ENCODE data around the gene MTA1. TPM values are rescaled to one million over a fixed set of nuclear protein-coding genes. Genes with fewer than 3 reads are reported as not detected.

The MTA1 gene
- total RNA-seq, 1 donor from 2014 or later, result 172 TPM

DNA sequence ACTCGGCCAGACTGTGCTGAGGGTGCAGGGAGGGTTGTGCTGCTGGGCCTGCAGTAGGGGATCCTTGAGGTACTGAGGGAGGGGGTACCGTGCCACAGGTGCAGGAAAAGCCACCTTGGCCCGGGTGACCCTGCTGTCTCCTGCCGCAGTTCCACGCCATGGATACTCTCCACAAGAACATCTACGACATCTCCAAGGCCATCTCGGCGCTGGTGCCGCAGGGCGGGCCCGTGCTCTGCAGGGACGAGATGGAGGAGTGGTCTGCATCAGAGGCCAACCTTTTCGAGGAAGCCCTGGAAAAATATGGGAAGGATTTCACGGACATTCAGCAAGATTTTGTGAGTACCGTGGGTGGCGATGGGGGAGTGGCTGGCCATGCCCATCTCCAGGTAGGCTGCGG is 41.0 kb downstream of the MTA1 start:
- no peak for DNase-seq (ENCODE audit: low spot score)
- no peaks in the 10 kb centered on the region for H3K9me3 Mint-ChIP-seq
- H3K27ac Mint-ChIP-seq, result no peak overlapping the region
- intact Hi-C loops (cut with micrococcal nuclease), result no loop called here
- H3K4me1 Mint-ChIP-seq (ENCODE audit: low read depth), result no peaks in the 10 kb centered on the region
- H3K27me3 Mint-ChIP-seq (ENCODE audit: low read depth), result no peaks in the 10 kb centered on the region
- no peak overlapping the region for H3K4me3 Mint-ChIP-seq (ENCODE audit: low read depth)
- H3K36me3 Mint-ChIP-seq (ENCODE audit: low read depth), result peaks cover 9% of the 10 kb centered on the region

DNA sequence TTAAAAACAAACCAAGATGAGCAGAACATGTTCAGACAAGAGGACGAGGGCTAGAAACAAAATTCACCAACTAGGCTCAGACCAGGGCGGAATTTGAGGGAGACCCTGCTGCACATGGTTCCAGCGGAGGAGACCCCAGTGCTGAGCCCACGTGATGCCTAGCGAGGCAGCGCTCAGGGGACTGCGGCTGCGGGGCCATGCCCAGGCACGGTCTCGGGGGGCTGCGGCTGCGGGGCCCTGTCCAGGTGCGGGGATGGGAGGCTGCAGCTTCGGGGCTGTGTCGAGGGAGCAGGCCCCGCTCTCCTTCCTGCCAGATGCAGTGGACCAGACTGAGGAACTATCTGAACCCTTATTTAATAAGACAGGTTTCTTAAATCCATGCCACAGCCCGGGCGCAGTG is 42.3 kb downstream of the MTA1 start:
- intact Hi-C loops (cut with micrococcal nuclease), result no loop called here
- Mint-ChIP-seq H3K27ac (no peak overlapping the region), H3K36me3 (ENCODE audit: low read depth) (peaks cover 6% of the 10 kb centered on the region), H3K4me1 (ENCODE audit: low read depth) (no peaks in the 10 kb centered on the region), H3K9me3 (no peaks in the 10 kb centered on the region), H3K4me3 (ENCODE audit: low read depth) (no peak overlapping the region), H3K27me3 (ENCODE audit: low read depth) (no peaks in the 10 kb centered on the region)
- no peak for DNase-seq (ENCODE audit: low spot score)

DNA sequence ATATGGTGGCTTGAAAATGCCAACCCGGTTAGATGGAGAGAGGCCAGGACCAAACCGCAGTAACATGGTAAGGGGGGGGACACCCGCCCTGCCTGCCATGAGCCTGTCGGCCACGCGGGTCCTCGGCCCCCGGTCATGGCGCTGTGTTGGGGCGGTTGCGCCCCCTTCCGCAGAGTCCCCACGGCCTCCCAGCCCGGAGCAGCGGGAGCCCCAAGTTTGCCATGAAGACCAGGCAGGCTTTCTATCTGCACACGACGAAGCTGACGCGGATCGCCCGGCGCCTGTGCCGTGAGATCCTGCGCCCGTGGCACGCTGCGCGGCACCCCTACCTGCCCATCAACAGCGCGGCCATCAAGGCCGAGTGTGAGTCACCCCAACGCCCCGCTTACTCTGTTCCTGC is 44.9 kb downstream of the MTA1 start:
- no peak overlapping the region for H3K27ac Mint-ChIP-seq
- H3K36me3 Mint-ChIP-seq (ENCODE audit: low read depth), result peaks cover 6% of the 10 kb centered on the region
- no peaks in the 10 kb centered on the region for H3K4me1 Mint-ChIP-seq (ENCODE audit: low read depth)
- H3K9me3 Mint-ChIP-seq, result no peaks in the 10 kb centered on the region
- intact Hi-C loops (cut with micrococcal nuclease), result no loop called here
- DNase-seq (ENCODE audit: low spot score), result no peak
- no peaks in the 10 kb centered on the region for H3K27me3 Mint-ChIP-seq (ENCODE audit: low read depth)
- H3K4me3 Mint-ChIP-seq (ENCODE audit: low read depth), result no peak overlapping the region

DNA sequence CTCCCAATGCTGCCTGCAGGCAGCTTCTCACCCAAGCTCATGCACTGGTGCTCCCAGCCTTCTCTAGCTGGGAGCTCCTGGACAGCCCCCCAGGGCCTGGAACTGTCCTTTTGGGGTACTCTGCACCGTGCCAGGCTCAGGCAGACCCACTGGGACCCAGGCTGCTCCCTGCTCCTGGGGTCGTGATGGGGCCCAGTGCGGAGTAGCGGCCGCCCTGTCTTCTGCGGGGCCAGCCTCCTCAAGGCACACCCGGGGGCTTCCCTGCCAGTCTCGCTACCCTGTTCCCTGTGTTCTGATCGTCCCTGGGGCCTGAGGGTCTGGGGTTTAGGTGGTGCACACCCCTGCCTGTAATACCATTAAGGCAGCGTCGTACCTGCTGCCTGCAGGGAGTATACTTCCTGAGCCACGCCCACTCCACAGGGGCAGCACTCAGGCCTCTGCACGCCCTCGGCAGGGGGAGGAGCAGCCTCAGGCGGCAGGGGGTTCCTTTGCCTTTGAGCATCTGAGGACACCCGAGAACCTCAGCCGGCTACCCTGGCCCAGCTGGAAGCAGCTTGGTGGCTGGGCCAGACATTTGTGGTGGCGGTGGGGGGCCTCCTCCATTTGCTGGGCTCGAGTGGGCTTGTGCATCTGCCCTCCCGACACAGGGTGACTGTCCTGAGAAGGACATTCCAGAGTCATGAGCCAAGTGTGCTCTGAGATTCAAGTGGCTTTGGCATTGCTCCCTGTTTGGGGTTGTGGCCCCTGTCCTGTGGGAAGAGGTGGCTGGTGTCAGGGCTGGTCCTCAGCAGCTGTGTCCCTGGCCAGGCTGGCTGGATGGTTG is 45.8 kb downstream of the MTA1 start:
- Mint-ChIP-seq H3K27me3 (ENCODE audit: low read depth) (no peaks in the 10 kb centered on the region), H3K9me3 (no peaks in the 10 kb centered on the region), H3K4me1 (ENCODE audit: low read depth) (no peaks in the 10 kb centered on the region), H3K27ac (no peak overlapping the region), H3K36me3 (ENCODE audit: low read depth) (peaks cover 6% of the 10 kb centered on the region), H3K4me3 (ENCODE audit: low read depth) (no peak overlapping the region)
- intact Hi-C loops (cut with micrococcal nuclease), result no loop called here
- DNase-seq (ENCODE audit: low spot score), result no peak

DNA sequence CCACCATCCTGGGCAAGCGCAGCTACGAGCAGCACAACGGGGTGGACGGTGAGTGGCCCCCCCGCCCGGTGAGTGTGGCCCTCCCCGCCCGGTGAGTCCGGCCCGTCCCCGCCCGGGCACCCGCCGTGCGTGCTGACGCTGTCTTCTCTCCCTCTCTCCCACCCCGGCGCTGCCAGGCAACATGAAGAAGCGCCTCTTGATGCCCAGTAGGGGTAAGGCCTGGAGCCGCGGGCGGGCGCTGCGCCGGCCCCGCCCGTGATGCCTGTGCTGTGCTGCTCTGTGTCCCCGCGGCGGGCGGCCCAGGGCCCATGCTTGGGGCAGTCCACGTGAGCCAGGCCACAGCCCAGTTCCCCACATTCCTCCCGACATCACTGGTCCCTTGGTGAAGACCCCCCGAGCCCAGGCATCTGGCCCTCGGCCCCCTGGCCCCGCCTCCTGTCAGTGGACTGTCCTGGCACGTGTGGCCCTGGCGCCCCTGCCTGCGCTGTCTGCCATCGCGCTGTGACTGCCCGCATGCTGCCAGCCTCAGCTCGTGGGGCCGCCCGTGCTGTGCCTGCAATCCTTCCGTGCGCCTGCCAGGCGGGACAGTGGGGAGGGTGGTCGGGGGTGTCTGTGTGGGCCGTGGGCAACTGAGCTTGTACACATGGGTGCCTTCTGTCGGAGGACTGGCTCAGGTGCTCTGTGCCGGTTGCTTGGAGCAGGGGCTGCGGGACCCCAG is 47.1 kb downstream of the MTA1 start:
- Mint-ChIP-seq H3K9me3 (no peaks in the 10 kb centered on the region), H3K27me3 (ENCODE audit: low read depth) (no peaks in the 10 kb centered on the region), H3K4me3 (ENCODE audit: low read depth) (no peak overlapping the region), H3K4me1 (ENCODE audit: low read depth) (no peaks in the 10 kb centered on the region), H3K27ac (no peak overlapping the region), H3K36me3 (ENCODE audit: low read depth) (peaks cover 4% of the 10 kb centered on the region)
- DNase-seq (ENCODE audit: low spot score), result no peak
- intact Hi-C loops (cut with micrococcal nuclease), result no loop called here

DNA sequence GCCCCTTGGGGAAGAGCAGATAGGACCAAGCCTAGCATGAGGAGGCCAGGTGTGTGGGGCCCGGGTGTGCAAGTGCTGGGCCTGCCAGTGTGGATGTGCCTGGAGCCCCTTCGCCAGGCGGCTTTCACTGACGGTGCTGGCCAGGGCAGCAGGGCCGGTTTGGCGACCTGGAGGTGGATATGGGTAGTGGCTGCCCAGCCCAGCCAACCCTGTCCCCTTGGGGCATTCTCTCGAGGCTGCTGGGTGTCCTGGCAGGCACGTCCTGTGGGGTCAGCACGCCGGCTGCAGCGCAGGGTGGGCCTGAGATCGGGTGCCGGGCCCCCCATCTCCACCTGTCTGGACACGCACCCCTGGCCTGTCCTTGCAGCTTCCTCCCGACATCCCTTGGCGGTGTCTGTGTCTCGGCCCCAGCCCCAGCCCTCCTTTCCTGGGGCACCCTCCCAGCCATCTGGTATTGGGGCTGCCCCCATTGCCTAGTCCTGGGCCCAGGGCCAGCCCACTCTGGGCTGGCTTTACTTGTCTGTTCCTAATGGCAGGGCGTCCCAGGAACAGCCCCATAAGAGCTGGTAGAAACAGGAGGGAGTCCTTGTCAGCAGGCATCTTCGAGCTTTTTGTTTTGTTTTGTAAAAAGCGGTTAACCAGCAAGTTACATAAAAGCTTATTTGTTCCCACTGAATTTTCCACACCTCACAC is 47.8 kb downstream of the MTA1 start:
- no peaks in the 10 kb centered on the region for H3K4me1 Mint-ChIP-seq (ENCODE audit: low read depth)
- intact Hi-C loops (cut with micrococcal nuclease), result no loop called here
- DNase-seq (ENCODE audit: low spot score), result no peak
- H3K4me3 Mint-ChIP-seq (ENCODE audit: low read depth), result no peak overlapping the region
- no peak overlapping the region for H3K27ac Mint-ChIP-seq
- H3K9me3 Mint-ChIP-seq, result no peaks in the 10 kb centered on the region
- H3K27me3 Mint-ChIP-seq (ENCODE audit: low read depth), result no peaks in the 10 kb centered on the region
- H3K36me3 Mint-ChIP-seq (ENCODE audit: low read depth), result peaks cover 3% of the 10 kb centered on the region

DNA sequence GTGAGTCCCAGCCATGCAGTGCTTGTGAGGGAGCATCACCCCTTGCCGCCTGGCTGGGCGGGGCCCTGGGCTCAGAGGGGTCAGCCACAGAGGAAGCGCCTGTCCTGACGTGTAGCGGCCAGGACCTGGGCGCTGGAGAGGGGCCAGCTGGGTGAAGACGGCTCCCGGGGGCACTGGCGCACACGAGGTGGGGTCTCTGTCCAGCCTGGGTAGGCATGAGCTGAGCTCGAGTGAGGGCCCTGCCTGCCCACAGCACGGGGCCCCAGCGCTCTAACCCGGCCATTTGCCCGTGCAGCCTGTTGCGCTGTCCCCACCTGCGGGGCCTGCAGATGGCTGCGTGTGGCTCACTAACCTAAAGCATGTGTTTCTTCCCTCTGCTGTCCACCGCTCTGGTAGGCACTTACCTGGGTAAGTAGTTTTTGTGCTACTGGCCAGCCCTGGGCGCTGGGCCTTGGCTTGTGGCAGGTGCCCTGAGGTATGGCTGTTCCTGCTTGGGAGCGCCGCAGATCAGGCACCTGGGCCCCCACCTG is 48.4 kb downstream of the MTA1 start:
- H3K36me3 Mint-ChIP-seq (ENCODE audit: low read depth), result peaks cover 3% of the 10 kb centered on the region
- H3K27ac Mint-ChIP-seq, result no peak overlapping the region
- no peak overlapping the region for H3K4me3 Mint-ChIP-seq (ENCODE audit: low read depth)
- H3K27me3 Mint-ChIP-seq (ENCODE audit: low read depth), result no peaks in the 10 kb centered on the region
- no peaks in the 10 kb centered on the region for H3K9me3 Mint-ChIP-seq
- DNase-seq (ENCODE audit: low spot score), result no peak
- H3K4me1 Mint-ChIP-seq (ENCODE audit: low read depth), result no peaks in the 10 kb centered on the region
- intact Hi-C loops (cut with micrococcal nuclease), result no loop called here

DNA sequence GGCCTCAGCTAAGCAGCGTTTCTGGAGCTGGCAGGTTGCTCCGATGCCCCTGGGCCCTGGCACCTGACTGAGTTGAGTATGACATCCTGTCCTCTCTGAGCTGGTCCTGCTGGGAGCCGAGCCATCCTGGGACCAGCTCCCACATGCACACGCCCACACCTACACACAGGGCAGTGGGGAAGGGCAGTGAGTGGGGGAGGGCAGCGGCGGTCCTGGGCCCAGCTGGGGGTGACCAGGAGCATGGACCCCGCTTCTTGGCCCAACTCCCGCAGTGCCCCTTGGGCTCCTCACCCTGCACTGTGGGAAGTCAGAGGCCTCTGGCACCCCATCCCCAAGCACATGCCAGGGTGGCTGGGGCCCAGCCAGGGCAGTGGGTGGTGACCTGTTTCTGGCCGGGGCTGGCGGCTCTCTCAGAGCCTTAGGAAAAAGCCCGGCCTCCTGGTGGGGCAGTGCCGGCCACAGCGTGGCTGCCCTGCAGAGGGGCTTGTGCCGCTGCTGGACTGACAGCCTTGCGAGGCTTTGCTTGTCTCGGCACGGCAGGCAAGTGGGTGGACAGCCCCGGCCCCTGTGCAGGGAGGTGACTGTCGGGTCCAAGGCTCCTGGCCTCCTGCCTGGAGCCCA is 49.1 kb downstream of the MTA1 start:
- no peaks in the 10 kb centered on the region for H3K9me3 Mint-ChIP-seq
- DNase-seq (ENCODE audit: low spot score), result no peak
- H3K27ac Mint-ChIP-seq, result no peak overlapping the region
- intact Hi-C loops (cut with micrococcal nuclease), result no loop called here
- no peaks in the 10 kb centered on the region for H3K27me3 Mint-ChIP-seq (ENCODE audit: low read depth)
- no peak overlapping the region for H3K4me3 Mint-ChIP-seq (ENCODE audit: low read depth)
- peaks cover 3% of the 10 kb centered on the region for H3K36me3 Mint-ChIP-seq (ENCODE audit: low read depth)
- no peaks in the 10 kb centered on the region for H3K4me1 Mint-ChIP-seq (ENCODE audit: low read depth)

DNA sequence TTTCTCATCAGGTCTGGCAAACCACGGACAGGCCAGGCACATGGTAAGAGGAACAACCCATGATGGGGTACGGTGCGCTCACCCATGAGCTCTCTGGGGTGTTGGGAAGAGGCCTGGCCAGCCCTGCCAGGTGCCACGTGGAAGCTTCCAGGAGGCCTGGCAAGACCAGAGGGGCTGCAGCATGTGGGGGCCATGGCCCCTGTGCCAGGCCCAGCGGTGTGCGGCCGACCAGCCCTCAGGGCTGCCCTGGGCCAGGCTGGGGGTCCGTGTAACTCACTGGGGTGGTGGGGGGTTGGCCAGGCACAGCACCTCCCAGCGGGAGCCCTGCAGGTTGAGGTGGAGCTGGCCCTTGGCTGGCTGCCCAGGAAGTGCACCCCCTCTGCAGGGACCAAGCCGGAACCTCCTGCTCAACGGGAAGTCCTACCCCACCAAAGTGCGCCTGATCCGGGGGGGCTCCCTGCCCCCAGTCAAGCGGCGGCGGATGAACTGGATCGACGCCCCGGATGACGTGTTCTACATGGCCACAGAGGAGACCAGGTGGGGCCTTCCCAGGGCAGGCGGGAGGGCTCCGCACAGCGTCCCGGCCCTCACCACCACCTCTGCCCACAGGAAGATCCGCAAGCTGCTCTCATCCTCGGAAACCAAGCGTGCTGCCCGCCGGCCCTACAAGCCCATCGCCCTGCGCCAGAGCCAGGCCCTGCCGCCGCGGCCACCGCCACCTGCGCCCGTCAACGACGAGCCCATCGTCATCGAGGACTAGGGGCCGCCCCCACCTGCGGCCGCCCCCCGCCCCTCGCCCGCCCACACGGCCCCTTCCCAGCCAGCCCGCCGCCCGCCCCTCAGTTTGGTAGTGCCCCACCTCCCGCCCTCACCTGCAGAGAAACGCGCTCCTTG is 50.1 kb downstream of the MTA1 start:
- H3K27ac Mint-ChIP-seq, result no peak overlapping the region
- peaks cover 3% of the 10 kb centered on the region for H3K36me3 Mint-ChIP-seq (ENCODE audit: low read depth)
- H3K9me3 Mint-ChIP-seq, result no peaks in the 10 kb centered on the region
- H3K4me1 Mint-ChIP-seq (ENCODE audit: low read depth), result no peaks in the 10 kb centered on the region
- no peaks in the 10 kb centered on the region for H3K27me3 Mint-ChIP-seq (ENCODE audit: low read depth)
- no peak for DNase-seq (ENCODE audit: low spot score)
- H3K4me3 Mint-ChIP-seq (ENCODE audit: low read depth), result no peak overlapping the region
- intact Hi-C loops (cut with micrococcal nuclease), result no loop called here

DNA sequence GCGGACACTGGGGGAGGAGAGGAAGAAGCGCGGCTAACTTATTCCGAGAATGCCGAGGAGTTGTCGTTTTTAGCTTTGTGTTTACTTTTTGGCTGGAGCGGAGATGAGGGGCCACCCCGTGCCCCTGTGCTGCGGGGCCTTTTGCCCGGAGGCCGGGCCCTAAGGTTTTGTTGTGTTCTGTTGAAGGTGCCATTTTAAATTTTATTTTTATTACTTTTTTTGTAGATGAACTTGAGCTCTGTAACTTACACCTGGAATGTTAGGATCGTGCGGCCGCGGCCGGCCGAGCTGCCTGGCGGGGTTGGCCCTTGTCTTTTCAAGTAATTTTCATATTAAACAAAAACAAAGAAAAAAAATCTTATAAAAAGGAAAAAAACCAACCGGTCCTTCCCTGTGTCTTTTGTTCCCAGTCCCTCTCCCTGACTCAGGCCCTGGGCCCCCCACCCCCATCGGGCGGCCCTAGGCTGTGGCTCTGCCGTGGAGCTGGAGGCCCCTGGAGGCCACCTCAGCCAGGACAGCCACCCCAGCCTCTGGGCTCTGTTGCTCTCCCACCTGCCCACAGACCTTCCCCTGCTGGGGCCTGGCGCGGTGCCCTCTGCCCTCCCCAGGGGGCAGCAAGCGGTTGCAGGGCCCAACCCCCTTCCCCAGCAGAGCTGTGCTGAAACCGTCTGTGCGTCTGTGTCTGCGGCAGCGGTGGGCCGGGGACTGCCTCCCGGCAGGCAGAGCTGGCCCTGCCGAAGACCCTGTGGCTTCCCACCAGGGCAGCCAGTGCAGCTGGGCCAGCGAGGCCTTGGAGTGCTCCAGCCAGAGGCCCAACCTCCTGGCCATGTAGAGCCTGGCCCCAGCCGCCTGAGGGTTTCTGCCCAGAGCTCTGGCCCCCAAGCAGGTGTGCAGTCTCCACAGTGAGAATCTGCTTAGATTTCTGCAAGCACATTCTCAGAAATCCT is 51.0 kb downstream of the MTA1 start:
- H3K4me1 Mint-ChIP-seq (ENCODE audit: low read depth), result no peaks in the 10 kb centered on the region
- H3K4me3 Mint-ChIP-seq (ENCODE audit: low read depth), result no peak overlapping the region
- intact Hi-C loops (cut with micrococcal nuclease), result no loop called here
- no peaks in the 10 kb centered on the region for H3K36me3 Mint-ChIP-seq (ENCODE audit: low read depth)
- H3K27me3 Mint-ChIP-seq (ENCODE audit: low read depth), result peaks cover 3% of the 10 kb centered on the region
- H3K27ac Mint-ChIP-seq, result no peak overlapping the region
- no peak for DNase-seq (ENCODE audit: low spot score)
- H3K9me3 Mint-ChIP-seq, result no peaks in the 10 kb centered on the region

DNA sequence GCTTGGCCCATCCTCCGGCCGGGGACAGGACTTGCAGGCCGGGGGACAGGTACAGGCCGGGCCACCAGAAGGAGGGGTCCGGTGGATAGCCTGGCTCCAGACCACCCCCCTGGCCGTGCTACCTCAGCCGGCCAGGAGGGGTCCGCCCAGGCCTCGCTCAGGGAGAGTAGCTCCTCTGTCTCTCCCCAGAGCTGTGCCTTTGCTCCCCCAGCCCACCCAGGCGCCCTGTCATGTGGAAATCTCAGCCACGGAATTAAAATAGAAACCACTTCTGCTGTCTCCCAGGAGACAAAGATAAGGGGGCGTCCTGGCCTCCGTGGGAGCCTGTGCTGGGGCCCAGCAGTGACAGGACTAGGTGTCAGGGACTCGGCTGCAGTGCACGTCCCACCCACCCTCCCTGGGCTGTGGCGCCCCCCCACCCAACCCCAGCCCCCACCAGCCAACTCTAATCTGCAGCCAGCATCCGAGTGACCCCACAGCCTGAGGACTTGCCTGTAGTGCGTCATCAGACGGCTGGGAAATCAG is 51.7 kb downstream of the MTA1 start:
- H3K9me3 Mint-ChIP-seq, result no peaks in the 10 kb centered on the region
- no peak overlapping the region for H3K27ac Mint-ChIP-seq
- no peak for DNase-seq (ENCODE audit: low spot score)
- peaks cover 10% of the 10 kb centered on the region for H3K27me3 Mint-ChIP-seq (ENCODE audit: low read depth)
- intact Hi-C loops (cut with micrococcal nuclease), result no loop called here
- H3K4me3 Mint-ChIP-seq (ENCODE audit: low read depth), result no peak overlapping the region
- H3K4me1 Mint-ChIP-seq (ENCODE audit: low read depth), result no peaks in the 10 kb centered on the region
- no peaks in the 10 kb centered on the region for H3K36me3 Mint-ChIP-seq (ENCODE audit: low read depth)
